ENCODE data around the gene FZD10.

DNA sequence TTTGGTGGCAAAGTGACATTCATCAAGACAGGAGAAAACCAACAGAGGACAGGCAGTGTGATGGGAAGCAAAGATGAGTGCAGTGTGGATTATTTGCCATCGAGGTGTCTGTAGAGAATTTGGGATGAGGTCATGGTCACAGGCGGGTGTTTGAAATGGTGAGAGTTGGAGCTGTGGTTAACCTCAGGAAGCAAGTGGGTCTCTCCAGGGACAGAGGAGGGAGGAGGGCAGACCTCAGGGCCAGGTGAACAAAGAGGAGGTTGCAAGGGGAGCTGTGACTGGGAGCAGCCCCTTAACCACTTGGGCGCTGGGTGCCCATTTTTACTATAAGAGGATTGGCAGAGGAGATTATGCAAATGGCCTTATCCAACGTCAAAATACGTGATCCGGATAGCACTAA, 7.0 kb downstream of the FZD10 start:
- TF ChIP-seq, protein P1, sequence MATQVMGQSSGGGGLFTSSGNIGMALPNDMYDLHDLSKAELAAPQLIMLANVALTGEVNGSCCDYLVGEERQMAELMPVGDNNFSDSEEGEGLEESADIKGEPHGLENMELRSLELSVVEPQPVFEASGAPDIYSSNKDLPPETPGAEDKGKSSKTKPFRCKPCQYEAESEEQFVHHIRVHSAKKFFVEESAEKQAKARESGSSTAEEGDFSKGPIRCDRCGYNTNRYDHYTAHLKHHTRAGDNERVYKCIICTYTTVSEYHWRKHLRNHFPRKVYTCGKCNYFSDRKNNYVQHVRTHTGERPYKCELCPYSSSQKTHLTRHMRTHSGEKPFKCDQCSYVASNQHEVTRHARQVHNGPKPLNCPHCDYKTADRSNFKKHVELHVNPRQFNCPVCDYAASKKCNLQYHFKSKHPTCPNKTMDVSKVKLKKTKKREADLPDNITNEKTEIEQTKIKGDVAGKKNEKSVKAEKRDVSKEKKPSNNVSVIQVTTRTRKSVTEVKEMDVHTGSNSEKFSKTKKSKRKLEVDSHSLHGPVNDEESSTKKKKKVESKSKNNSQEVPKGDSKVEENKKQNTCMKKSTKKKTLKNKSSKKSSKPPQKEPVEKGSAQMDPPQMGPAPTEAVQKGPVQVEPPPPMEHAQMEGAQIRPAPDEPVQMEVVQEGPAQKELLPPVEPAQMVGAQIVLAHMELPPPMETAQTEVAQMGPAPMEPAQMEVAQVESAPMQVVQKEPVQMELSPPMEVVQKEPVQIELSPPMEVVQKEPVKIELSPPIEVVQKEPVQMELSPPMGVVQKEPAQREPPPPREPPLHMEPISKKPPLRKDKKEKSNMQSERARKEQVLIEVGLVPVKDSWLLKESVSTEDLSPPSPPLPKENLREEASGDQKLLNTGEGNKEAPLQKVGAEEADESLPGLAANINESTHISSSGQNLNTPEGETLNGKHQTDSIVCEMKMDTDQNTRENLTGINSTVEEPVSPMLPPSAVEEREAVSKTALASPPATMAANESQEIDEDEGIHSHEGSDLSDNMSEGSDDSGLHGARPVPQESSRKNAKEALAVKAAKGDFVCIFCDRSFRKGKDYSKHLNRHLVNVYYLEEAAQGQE (IDR thresholded peaks at IDR 0.05; ENCODE audit: insufficient read depth in 1 of 2, low read depth in 2 of 2, low read length in 1 of 2): no peak
- TF ChIP-seq, protein P2, sequence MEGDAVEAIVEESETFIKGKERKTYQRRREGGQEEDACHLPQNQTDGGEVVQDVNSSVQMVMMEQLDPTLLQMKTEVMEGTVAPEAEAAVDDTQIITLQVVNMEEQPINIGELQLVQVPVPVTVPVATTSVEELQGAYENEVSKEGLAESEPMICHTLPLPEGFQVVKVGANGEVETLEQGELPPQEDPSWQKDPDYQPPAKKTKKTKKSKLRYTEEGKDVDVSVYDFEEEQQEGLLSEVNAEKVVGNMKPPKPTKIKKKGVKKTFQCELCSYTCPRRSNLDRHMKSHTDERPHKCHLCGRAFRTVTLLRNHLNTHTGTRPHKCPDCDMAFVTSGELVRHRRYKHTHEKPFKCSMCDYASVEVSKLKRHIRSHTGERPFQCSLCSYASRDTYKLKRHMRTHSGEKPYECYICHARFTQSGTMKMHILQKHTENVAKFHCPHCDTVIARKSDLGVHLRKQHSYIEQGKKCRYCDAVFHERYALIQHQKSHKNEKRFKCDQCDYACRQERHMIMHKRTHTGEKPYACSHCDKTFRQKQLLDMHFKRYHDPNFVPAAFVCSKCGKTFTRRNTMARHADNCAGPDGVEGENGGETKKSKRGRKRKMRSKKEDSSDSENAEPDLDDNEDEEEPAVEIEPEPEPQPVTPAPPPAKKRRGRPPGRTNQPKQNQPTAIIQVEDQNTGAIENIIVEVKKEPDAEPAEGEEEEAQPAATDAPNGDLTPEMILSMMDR (IDR thresholded peaks at IDR 0.05): no peak
- TF ChIP-seq SIN3A (IDR thresholded peaks at IDR 0.05; ENCODE audit: borderline replicate concordance, insufficient read depth, low read depth, low read length): no peak
- no peak for TF ChIP-seq POLR2AphosphoS5 (IDR thresholded peaks at IDR 0.05; ENCODE audit: low read depth, low read length)
